NCI-H446 treated with DMSO at 0.1 percent for 48 hours (cell line): Measurements from ENCODE around the gene SLC30A7.

Source experiments
- DNase-seq: peaks from one replicate; lab custom pipeline; 2025; lab: John Stamatoyannopoulos, UW

SLC30A7 gene

GRCh38 chr1:100972185-100972584, 76.3 kb downstream of the SLC30A7 start:
- DNase-seq: no peak

GRCh38 chr1:100976936-100977335, 81.0 kb downstream of the SLC30A7 start:
- no peak for DNase-seq

GRCh38 chr1:100979631-100980030, 83.7 kb downstream of the SLC30A7 start:
- DNase-seq: no peak

GRCh38 chr1:100982793-100983192, 86.9 kb downstream of the SLC30A7 start:
- DNase-seq: no peak

GRCh38 chr1:100988121-100988520, 92.2 kb downstream of the SLC30A7 start:
- no peak for DNase-seq

- no peak for DNase-seq
These were observed 93.6 kb downstream of the SLC30A7 start for GRCh38 chr1:100989306-100990077.

GRCh38 chr1:100995198-100995988, 99.5 kb downstream of the SLC30A7 start:
- DNase-seq: no peak

- no peak for DNase-seq
These were observed 102.5 kb downstream of the SLC30A7 start for GRCh38 chr1:100998426-100998825.

- DNase-seq: no peak
These were observed 104.4 kb downstream of the SLC30A7 start for GRCh38 chr1:101000131-101000873.

- no peak for DNase-seq
These were observed 106.7 kb downstream of the SLC30A7 start for GRCh38 chr1:101002551-101002950.

GRCh38 chr1:101003012-101003650, 107.2 kb downstream of the SLC30A7 start:
- no peak for DNase-seq

GRCh38 chr1:101004061-101004460, 108.2 kb downstream of the SLC30A7 start:
- no peak for DNase-seq

GRCh38 chr1:101004670-101005069, 108.8 kb downstream of the SLC30A7 start:
- no peak for DNase-seq

GRCh38 chr1:101005183-101005582, 109.3 kb downstream of the SLC30A7 start:
- no peak for DNase-seq

- DNase-seq: no peak
These were observed 110.0 kb downstream of the SLC30A7 start for GRCh38 chr1:101005871-101006270.

GRCh38 chr1:101006553-101006952, 110.7 kb downstream of the SLC30A7 start:
- DNase-seq: no peak

GRCh38 chr1:101008229-101008834, 112.4 kb downstream of the SLC30A7 start:
- no peak for DNase-seq

- DNase-seq: no peak
These were observed 117.9 kb downstream of the SLC30A7 start for GRCh38 chr1:101013776-101014175.

GRCh38 chr1:101017448-101017847, 121.6 kb downstream of the SLC30A7 start:
- no peak for DNase-seq

GRCh38 chr1:101022294-101022693, 126.4 kb downstream of the SLC30A7 start:
- DNase-seq: no peak

GRCh38 chr1:101025283-101025656, 129.4 kb downstream of the SLC30A7 start:
- no peak for DNase-seq
